Progenitor cell of endocrine pancreas (in vitro differentiated cells): Measurements from ENCODE around the gene KCNT1. TPM values are rescaled to one million over a fixed set of nuclear protein-coding genes. Genes with fewer than 3 reads are reported as not detected.

ENCODE experiments used
- DNase-seq: peaks from one replicate; pipeline ENCODE4 v3.0.0; 2021; ENCODE audit warnings: low spot score; ENCODE audit not compliant: unreplicated experiment
- H3K27ac Mint-ChIP-seq: 2 replicates; pipeline ENCODE4 v1.8.0; 2021; ENCODE audit warnings: mild to moderate bottlenecking, moderate library complexity, mixed read lengths
- H3K27me3 Mint-ChIP-seq: 2 replicates; pipeline ENCODE4 v1.8.0; 2021; ENCODE audit warnings: mixed read lengths
- H3K36me3 Mint-ChIP-seq: 2 replicates; pipeline ENCODE4 v1.8.0; 2022; ENCODE audit warnings: mixed read lengths; ENCODE audit not compliant: insufficient read depth
- H3K4me1 Mint-ChIP-seq: 2 replicates; pipeline ENCODE4 v1.8.0; 2021; ENCODE audit warnings: low read depth, mixed read lengths
- H3K4me3 Mint-ChIP-seq: 2 replicates; pipeline ENCODE4 v1.8.0; 2021; ENCODE audit warnings: low read depth, mild to moderate bottlenecking, moderate library complexity, mixed read lengths
- H3K9me3 Mint-ChIP-seq: 2 replicates; pipeline ENCODE4 v1.8.0; 2021; ENCODE audit warnings: low read depth, mixed read lengths
- total RNA-seq: library from RNA; stranded (reverse); gene quantifications from 2 replicates; pipeline ENCODE4 v1.2.1, GENCODE V29; 2021
- TF ChIP-seq, protein P1 (sequence below): fragments of 200-600 bp; sonication (generic); IDR thresholded peaks from one replicate; pipeline ENCODE4 v1.5.0; 2021; ENCODE audit warnings: antibody characterized with exemption, mild to moderate bottlenecking; ENCODE audit not compliant: unreplicated experiment

Gene KCNT1
- total RNA-seq, 1 donor from 2014 or later: not detected

- TF ChIP-seq, protein P1, sequence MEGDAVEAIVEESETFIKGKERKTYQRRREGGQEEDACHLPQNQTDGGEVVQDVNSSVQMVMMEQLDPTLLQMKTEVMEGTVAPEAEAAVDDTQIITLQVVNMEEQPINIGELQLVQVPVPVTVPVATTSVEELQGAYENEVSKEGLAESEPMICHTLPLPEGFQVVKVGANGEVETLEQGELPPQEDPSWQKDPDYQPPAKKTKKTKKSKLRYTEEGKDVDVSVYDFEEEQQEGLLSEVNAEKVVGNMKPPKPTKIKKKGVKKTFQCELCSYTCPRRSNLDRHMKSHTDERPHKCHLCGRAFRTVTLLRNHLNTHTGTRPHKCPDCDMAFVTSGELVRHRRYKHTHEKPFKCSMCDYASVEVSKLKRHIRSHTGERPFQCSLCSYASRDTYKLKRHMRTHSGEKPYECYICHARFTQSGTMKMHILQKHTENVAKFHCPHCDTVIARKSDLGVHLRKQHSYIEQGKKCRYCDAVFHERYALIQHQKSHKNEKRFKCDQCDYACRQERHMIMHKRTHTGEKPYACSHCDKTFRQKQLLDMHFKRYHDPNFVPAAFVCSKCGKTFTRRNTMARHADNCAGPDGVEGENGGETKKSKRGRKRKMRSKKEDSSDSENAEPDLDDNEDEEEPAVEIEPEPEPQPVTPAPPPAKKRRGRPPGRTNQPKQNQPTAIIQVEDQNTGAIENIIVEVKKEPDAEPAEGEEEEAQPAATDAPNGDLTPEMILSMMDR: no peak
- Mint-ChIP-seq H3K27ac (peak overlapping the region; percentile 90), H3K36me3 (peaks cover 34% of the 10 kb centered on the region)
Observed at GRCh38 chr9:135825435-135826187, 123.6 kb downstream of the KCNT1 start.

GRCh38 chr9:135826188-135826545, 124.2 kb downstream of the KCNT1 start:
- peaks cover 3% of the 10 kb centered on the region for H3K9me3 Mint-ChIP-seq
- no peaks in the 10 kb centered on the region for H3K27me3 Mint-ChIP-seq
- no peak overlapping the region for H3K4me3 Mint-ChIP-seq
- H3K36me3 Mint-ChIP-seq: peaks cover 32% of the 10 kb centered on the region
- no peak for DNase-seq
- H3K4me1 Mint-ChIP-seq: no peaks in the 10 kb centered on the region
- no peak overlapping the region for H3K27ac Mint-ChIP-seq
- TF ChIP-seq, protein P1: no peak

More at GRCh38 chr9:135825435-135826187, 123.6 kb downstream of the KCNT1 start:
- no peak for DNase-seq
- Mint-ChIP-seq H3K9me3 (peaks cover 3% of the 10 kb centered on the region), H3K4me1 (no peaks in the 10 kb centered on the region), H3K4me3 (no peak overlapping the region), H3K27me3 (no peaks in the 10 kb centered on the region)

- peaks cover 24% of the 10 kb centered on the region for H3K36me3 Mint-ChIP-seq
- no peak overlapping the region for H3K4me3 Mint-ChIP-seq
- H3K27me3 Mint-ChIP-seq: no peaks in the 10 kb centered on the region
- no peak for DNase-seq
- H3K27ac Mint-ChIP-seq: peak overlapping the region; percentile 50
- H3K9me3 Mint-ChIP-seq: peaks cover 3% of the 10 kb centered on the region
- TF ChIP-seq, protein P1: no peak
- peaks cover 6% of the 10 kb centered on the region for H3K4me1 Mint-ChIP-seq
Observed at GRCh38 chr9:135827301-135827700, 125.3 kb downstream of the KCNT1 start.

GRCh38 chr9:135827866-135828580, 126.0 kb downstream of the KCNT1 start:
- no peak for DNase-seq
- no peak overlapping the region for H3K4me3 Mint-ChIP-seq
- peaks cover 8% of the 10 kb centered on the region for H3K4me1 Mint-ChIP-seq
- H3K27ac Mint-ChIP-seq: peak overlapping the region; percentile 73
- H3K9me3 Mint-ChIP-seq: peaks cover 3% of the 10 kb centered on the region
- TF ChIP-seq, protein P1: no peak
- H3K36me3 Mint-ChIP-seq: peaks cover 24% of the 10 kb centered on the region
- H3K27me3 Mint-ChIP-seq: no peaks in the 10 kb centered on the region

- H3K9me3 Mint-ChIP-seq: peaks cover 3% of the 10 kb centered on the region
- no peak for DNase-seq
- no peak overlapping the region for H3K4me3 Mint-ChIP-seq
- H3K4me1 Mint-ChIP-seq: peaks cover 8% of the 10 kb centered on the region
- peaks cover 28% of the 10 kb centered on the region for H3K36me3 Mint-ChIP-seq
- TF ChIP-seq, protein P1: no peak
- no peaks in the 10 kb centered on the region for H3K27me3 Mint-ChIP-seq
- no peak overlapping the region for H3K27ac Mint-ChIP-seq
Observed at GRCh38 chr9:135828656-135829055, 126.7 kb downstream of the KCNT1 start.
